Neural cell (in vitro differentiated cells): ENCODE measurements around the gene BMP4. TPM values are rescaled to one million over a fixed set of nuclear protein-coding genes. Genes with fewer than 3 reads are reported as not detected.

Experiments
- H2AFZ ChIP-seq: fragments of 200-600, 300-800 bp; sonication (generic), shearing (Covaris generic); 2 replicates; pipeline ENCODE4 v1.6.0; 2014; ENCODE audit warnings: low read depth, mild to moderate bottlenecking, antibody characterized with exemption, low read length, moderate library complexity
- H3F3A ChIP-seq: fragments of 200-600 bp; shearing (Covaris generic); 2 replicates; pipeline ENCODE4 v1.6.1; 2016; ENCODE audit warnings: mild to moderate bottlenecking, moderate library complexity, mixed read lengths, antibody characterized with exemption, low read length; ENCODE audit not compliant: insufficient read depth, poor library complexity, severe bottlenecking
- H3K27ac ChIP-seq: fragments of 200-600, 300-800 bp; sonication (generic), shearing (Covaris generic); 2 replicates; pipeline ENCODE4 v1.5.1; 2014; ENCODE audit warnings: mild to moderate bottlenecking, low read length, moderate library complexity
- H3K27me3 ChIP-seq: fragments of 300-800, 200-600 bp; sonication (generic), shearing (Covaris generic); 2 replicates; pipeline ENCODE4 v1.6.0; 2014; ENCODE audit warnings: mild to moderate bottlenecking, low read depth, low read length, moderate library complexity; ENCODE audit not compliant: insufficient read depth
- H3K36me3 ChIP-seq: fragments of 300-800, 200-600 bp; sonication (generic), shearing (Covaris generic); 2 replicates; pipeline ENCODE4 v1.5.1; 2014; ENCODE audit warnings: mild to moderate bottlenecking, antibody characterized with exemption, low read length, moderate library complexity; ENCODE audit not compliant: insufficient read depth
- H3K4me2 ChIP-seq: fragments of 300-800, 200-600 bp; sonication (generic), shearing (Covaris generic); 2 replicates; pipeline ENCODE4 v1.6.0; 2014; ENCODE audit warnings: mild to moderate bottlenecking, low read length
- H3K4me3 ChIP-seq: fragments of 300-800, 200-600 bp; sonication (generic), shearing (Covaris generic); 2 replicates; pipeline ENCODE4 v1.5.1; 2014; ENCODE audit warnings: mild to moderate bottlenecking, low read length, moderate library complexity
- H3K79me2 ChIP-seq: fragments of 200-600 bp; shearing (Covaris generic); replicated peaks from 2 replicates; pipeline ENCODE4 v1.6.0; 2014; ENCODE audit warnings: mild to moderate bottlenecking, low read length, moderate library complexity; ENCODE audit not compliant: insufficient read depth
- H3K9ac ChIP-seq: fragments of 300-800, 200-600 bp; sonication (generic), shearing (Covaris generic); 2 replicates; pipeline ENCODE4 v1.6.1; 2016; ENCODE audit warnings: mild to moderate bottlenecking, low read length, mixed read lengths
- H3K9me2 ChIP-seq: fragments of 200-600 bp; shearing (Covaris generic); 2 replicates; pipeline ENCODE4 v1.6.1; 2016; ENCODE audit warnings: mild to moderate bottlenecking, low read length, mixed read lengths; ENCODE audit not compliant: insufficient read depth
- H3K9me3 ChIP-seq: fragments of 200-600, 300-800 bp; sonication (generic), shearing (Covaris generic); 2 replicates; pipeline ENCODE4 v1.6.1; 2016; ENCODE audit warnings: mild to moderate bottlenecking, mixed run types, low read length, moderate library complexity, mixed read lengths
- H4K20me1 ChIP-seq: fragments of 200-600 bp; shearing (Covaris generic); 2 replicates; pipeline ENCODE4 v1.6.1; 2016; ENCODE audit warnings: mild to moderate bottlenecking, mixed run types; ENCODE audit not compliant: insufficient read depth
- CTCF ChIP-seq: fragments of 450-650 bp; IDR thresholded peaks from 2 replicates; pipeline ENCODE4 v1.5.1; 2014; ENCODE audit warnings: antibody characterized with exemption, mild to moderate bottlenecking, moderate library complexity; ENCODE audit not compliant: poor library complexity, severe bottlenecking
- EP300 ChIP-seq: fragments of 450-650 bp; conservative IDR thresholded peaks from 2 replicates; pipeline ENCODE4 v1.6.1; 2014; ENCODE audit warnings: antibody characterized with exemption, mild to moderate bottlenecking, moderate library complexity; ENCODE audit not compliant: poor library complexity, severe bottlenecking
- EZH2 ChIP-seq: fragments of 200-600, 300-800 bp; shearing (Covaris generic), sonication (generic); IDR thresholded peaks from 2 replicates; pipeline ENCODE4 v1.6.1; 2014; ENCODE audit warnings: antibody characterized with exemption, low read length, borderline replicate concordance, mild to moderate bottlenecking; ENCODE audit not compliant: insufficient read depth, poor library complexity, severe bottlenecking
- MXI1 ChIP-seq: fragments of 450-650 bp; conservative IDR thresholded peaks from 2 replicates; pipeline ENCODE4 v1.6.1; 2014; ENCODE audit warnings: antibody characterized with exemption, mild to moderate bottlenecking; ENCODE audit not compliant: poor library complexity, severe bottlenecking
- POLR2AphosphoS5 ChIP-seq: IDR thresholded peaks from 2 replicates; pipeline ENCODE4 v1.6.1; 2012
- RAD21 ChIP-seq: fragments of 450-650 bp; conservative IDR thresholded peaks from 2 replicates; pipeline ENCODE4 v1.6.1; 2014; ENCODE audit warnings: antibody characterized with exemption, mild to moderate bottlenecking, moderate library complexity
- REST ChIP-seq: IDR thresholded peaks from 2 replicates; pipeline ENCODE4 v1.6.1; 2012; ENCODE audit warnings: borderline replicate concordance
- SMC3 ChIP-seq: fragments of 450-650 bp; conservative IDR thresholded peaks from 2 replicates; pipeline ENCODE4 v1.6.1; 2014; ENCODE audit warnings: antibody characterized with exemption, mild to moderate bottlenecking, moderate library complexity; ENCODE audit not compliant: poor library complexity
- TAF1 ChIP-seq: IDR thresholded peaks from 2 replicates; pipeline ENCODE4 v1.6.1; 2012; ENCODE audit warnings: low read depth
- polyA plus RNA-seq: library from polyadenylated mRNA; depleted of rRNA; stranded (reverse); fragments of >200 nt; gene quantifications from 2 replicates; pipeline ENCODE4 v1.2.3, GENCODE V29; 2014

The BMP4 gene
- polyA plus RNA-seq, 1 donor from 2014 or later = 2.5 TPM

GRCh38 chr14:53958628-53959027, 2.0 kb upstream of the BMP4 start:
- Histone ChIP-seq H3K9ac (no peak overlapping the region), H3K36me3 (no peaks in the 10 kb centered on the region), H3K9me2 (no peaks in the 10 kb centered on the region), H2AFZ (no peak overlapping the region), H3K27ac (no peak overlapping the region), H3K9me3 (no peaks in the 10 kb centered on the region), H3F3A (no peaks in the 10 kb centered on the region), H3K4me3 (no peak overlapping the region), H3K79me2 (no peaks in the 10 kb centered on the region), H3K27me3 (peaks cover 78% of the 10 kb centered on the region), H3K4me2 (no peak overlapping the region), H4K20me1 (no peaks in the 10 kb centered on the region)
- TF ChIP-seq REST (no peak), SMC3 (no peak), POLR2AphosphoS5 (no peak), TAF1 (no peak), CTCF (no peak), EZH2 (no peak), MXI1 (no peak), RAD21 (no peak), EP300 (no peak)

- H3K27ac ChIP-seq = no peak overlapping the region
Measured at GRCh38 chr14:53957739-53958138, 1.1 kb upstream of the BMP4 start.

More at GRCh38 chr14:53957739-53958138, 1.1 kb upstream of the BMP4 start:
- H3K36me3 ChIP-seq = no peaks in the 10 kb centered on the region
- peaks cover 76% of the 10 kb centered on the region for H3K27me3 ChIP-seq
- H3K9me2 ChIP-seq = no peaks in the 10 kb centered on the region
- H3K9ac ChIP-seq = no peak overlapping the region
- H4K20me1 ChIP-seq = no peaks in the 10 kb centered on the region
- H2AFZ ChIP-seq = no peak overlapping the region
- no peaks in the 10 kb centered on the region for H3F3A ChIP-seq
- no peaks in the 10 kb centered on the region for H3K9me3 ChIP-seq
- H3K79me2 ChIP-seq = no peaks in the 10 kb centered on the region
- H3K4me3 ChIP-seq = no peak overlapping the region
- no peak overlapping the region for H3K4me2 ChIP-seq
- TF ChIP-seq POLR2AphosphoS5 (no peak), CTCF (no peak), RAD21 (no peak), SMC3 (no peak), TAF1 (no peak), REST (no peak), EZH2 (no peak), EP300 (no peak), MXI1 (no peak)
